Astrocyte of the cerebellum (primary cell): ENCODE data around the gene MAP3K10.

Experiments
- DNase-seq: peaks from one replicate; pipeline ENCODE4 v3.0.0-alpha.2; 2011; ENCODE audit warnings: low read depth
- H3K4me3 ChIP-seq: 2 replicates; pipeline ENCODE4 v1.5.1; 2011; ENCODE audit warnings: mild to moderate bottlenecking, low read depth, low read length, moderate library complexity
- in situ Hi-C: cut with HindIII; loops from 2 replicates; pipeline ENCODE4 v1.10.0; 2017; ENCODE audit warnings: low sequenced_read_pairs
- TF ChIP-seq, protein P1 (sequence below): IDR thresholded peaks from 2 replicates; pipeline ENCODE4 v1.5.1; 2012; ENCODE audit warnings: low read length, low read depth, moderate library complexity, mild to moderate bottlenecking; ENCODE audit errors: missing control alignments

MAP3K10 gene

DNA sequence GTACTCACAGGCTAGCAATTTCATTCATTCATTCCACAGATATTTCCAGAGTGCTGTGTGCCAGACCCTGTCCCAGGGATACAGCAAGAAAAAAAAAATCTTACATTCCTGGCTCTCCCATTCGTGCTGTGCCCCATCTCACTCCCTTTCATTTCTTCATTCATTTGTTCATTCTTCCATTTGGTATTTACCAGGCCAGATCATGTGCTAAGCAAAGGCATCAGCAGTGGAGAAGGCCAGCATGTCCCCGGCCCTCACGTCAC is 2.3 kb downstream of the MAP3K10 start:
- H3K4me3 ChIP-seq, result no peak overlapping the region
- no peak for DNase-seq
- in situ Hi-C loops, result no loop called here
- TF ChIP-seq, protein P1, sequence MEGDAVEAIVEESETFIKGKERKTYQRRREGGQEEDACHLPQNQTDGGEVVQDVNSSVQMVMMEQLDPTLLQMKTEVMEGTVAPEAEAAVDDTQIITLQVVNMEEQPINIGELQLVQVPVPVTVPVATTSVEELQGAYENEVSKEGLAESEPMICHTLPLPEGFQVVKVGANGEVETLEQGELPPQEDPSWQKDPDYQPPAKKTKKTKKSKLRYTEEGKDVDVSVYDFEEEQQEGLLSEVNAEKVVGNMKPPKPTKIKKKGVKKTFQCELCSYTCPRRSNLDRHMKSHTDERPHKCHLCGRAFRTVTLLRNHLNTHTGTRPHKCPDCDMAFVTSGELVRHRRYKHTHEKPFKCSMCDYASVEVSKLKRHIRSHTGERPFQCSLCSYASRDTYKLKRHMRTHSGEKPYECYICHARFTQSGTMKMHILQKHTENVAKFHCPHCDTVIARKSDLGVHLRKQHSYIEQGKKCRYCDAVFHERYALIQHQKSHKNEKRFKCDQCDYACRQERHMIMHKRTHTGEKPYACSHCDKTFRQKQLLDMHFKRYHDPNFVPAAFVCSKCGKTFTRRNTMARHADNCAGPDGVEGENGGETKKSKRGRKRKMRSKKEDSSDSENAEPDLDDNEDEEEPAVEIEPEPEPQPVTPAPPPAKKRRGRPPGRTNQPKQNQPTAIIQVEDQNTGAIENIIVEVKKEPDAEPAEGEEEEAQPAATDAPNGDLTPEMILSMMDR, result no peak

DNA sequence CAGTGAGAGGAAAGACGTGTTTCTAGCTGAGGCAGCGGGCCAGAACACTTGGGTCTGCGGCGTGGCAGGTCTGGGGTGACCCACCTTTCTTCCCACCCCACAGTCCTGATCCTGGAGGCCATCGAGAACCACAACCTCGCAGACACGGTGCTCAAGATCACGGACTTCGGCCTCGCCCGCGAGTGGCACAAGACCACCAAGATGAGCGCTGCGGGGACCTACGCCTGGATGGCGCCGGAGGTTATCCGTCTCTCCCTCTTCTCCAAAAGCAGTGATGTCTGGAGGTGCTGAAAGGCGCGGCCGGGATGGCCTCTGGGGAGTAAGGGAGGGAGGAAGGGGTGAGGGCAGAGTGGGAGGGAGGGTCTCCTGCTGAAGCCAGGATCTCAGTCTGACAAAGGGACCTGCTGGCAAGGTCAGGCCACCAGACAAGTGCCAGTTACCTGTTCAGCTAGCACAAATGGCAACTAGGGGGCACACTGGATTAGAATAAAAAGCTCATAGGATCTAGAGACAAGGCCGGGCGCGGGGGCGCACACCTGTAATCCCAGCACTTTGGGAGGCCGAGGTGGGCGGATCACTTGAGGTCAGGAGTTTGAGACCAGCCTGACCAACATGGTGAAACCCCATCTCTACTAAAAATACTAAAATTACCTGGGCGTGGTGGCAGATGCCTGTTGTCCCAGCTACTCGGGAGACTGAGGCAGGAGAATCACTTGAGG is 7.2 kb downstream of the MAP3K10 start:
- no peak overlapping the region for H3K4me3 ChIP-seq
- no peak for DNase-seq
- TF ChIP-seq, protein P1, result no peak
- in situ Hi-C loops, result no loop called here

DNA sequence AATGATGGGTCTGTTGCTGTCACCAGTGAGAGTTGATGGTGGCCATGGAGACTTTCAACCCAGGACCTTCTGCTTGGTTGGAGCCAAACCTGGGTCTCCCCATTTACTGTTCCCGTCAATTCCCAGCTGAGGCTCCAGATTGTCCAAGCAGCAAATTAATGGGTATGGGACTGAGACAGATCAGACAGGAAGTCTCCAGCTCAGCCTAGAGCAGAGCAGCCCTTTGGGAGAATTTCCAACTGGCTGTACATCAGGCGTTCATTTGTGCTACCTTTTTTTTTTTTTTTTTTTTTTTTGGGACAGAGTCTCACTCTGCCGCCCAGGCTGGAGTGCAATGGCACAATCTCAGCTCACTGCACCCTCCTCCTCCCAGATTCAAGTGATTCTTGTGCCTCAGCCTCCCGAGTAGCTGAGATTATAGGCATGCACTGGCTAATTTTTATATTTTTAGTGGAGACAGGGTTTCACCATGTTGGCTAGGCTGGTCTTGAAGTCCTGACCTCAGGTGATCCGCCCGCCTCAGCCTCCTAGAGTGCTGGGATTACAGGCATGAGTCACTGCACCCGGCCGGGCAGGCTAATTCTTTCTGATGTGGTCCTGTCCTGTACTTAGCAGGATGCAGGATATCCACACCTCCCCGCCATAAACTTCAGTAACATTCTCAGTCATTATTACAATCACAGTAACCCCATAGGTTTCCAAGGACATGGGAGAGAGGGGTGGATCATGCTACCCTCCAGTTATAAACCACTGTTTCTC is 9.3 kb downstream of the MAP3K10 start:
- H3K4me3 ChIP-seq, result no peak overlapping the region
- TF ChIP-seq, protein P1, result no peak
- in situ Hi-C loops, result no loop called here
- DNase-seq, result no peak

DNA sequence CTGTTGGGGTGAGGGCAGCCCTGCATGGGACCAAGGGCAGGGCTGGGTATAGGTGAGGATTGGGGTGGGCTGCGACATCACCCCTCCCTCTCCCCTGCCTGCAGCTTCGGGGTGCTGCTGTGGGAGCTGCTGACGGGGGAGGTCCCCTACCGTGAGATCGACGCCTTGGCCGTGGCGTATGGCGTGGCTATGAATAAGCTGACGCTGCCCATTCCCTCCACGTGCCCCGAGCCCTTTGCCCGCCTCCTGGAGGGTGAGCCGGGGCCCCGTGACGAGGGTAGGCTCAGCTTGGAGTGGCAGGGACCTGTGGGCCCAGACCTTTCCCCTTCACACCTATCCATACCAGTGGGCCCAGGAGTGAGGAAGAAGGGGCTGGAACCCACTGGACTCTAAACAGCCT is 13.2 kb downstream of the MAP3K10 start:
- no peak for DNase-seq
- TF ChIP-seq, protein P1, result no peak
- no peak overlapping the region for H3K4me3 ChIP-seq
- in situ Hi-C loops, result no loop called here

DNA sequence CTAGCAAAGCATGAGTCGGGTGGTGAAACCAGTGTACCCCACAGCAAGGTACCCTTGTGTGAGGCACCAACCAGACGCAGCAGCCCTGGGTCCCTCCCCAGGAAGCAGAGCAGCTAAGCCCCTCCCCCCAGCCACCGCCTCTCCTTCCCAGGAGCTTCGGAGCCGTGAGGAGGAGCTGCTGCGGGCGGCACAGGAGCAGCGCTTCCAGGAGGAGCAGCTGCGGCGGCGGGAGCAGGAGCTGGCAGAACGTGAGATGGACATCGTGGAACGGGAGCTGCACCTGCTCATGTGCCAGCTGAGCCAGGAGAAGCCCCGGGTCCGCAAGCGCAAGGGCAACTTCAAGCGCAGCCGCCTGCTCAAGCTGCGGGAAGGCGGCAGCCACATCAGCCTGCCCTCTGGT is 14.5 kb downstream of the MAP3K10 start:
- in situ Hi-C loops, result no loop called here
- TF ChIP-seq, protein P1, result no peak
- H3K4me3 ChIP-seq, result no peak overlapping the region
- no peak for DNase-seq

DNA sequence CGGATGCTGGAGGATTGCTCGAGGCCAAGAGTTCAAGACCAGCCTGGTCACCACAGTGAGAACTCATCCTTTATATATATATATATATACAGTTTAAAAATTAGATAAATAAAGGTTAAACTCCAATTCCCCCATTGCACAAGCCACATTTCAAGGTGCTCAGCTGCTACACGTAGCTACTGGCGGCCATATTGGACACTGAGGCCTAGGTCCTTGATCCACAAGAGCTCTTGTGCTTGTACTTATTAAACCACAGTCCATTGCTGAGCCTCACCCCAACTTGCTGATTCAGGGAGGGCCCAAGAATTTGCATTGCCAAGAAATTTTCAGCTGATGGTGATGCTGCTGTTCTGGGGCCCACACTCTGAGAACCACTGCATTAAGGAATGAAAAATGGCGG is 17.4 kb downstream of the MAP3K10 start:
- H3K4me3 ChIP-seq, result no peak overlapping the region
- DNase-seq, result no peak
- TF ChIP-seq, protein P1, result no peak
- in situ Hi-C loops, result no loop called here
